22Rv1 (cell line): ENCODE data around the gene MBLAC2.

Source experiments
- H3K27ac ChIP-seq: fragments of 450-650 bp; 2 replicates; pipeline ENCODE4 v1.5.1; 2017
- ZFX ChIP-seq: fragments of 450-650 bp; IDR thresholded peaks from 2 replicates; pipeline ENCODE4 v1.6.1; 2017; ENCODE audit warnings: antibody characterized with exemption, borderline replicate concordance
- TF ChIP-seq, protein P1 (sequence below): fragments of 450-650 bp; IDR thresholded peaks from 2 replicates; pipeline ENCODE4 v1.5.1; 2017; ENCODE audit warnings: mild to moderate bottlenecking

The MBLAC2 gene

GRCh38 chr5:90480699-90481098, 6.1 kb upstream of the MBLAC2 start:
- TF ChIP-seq ZFX: no peak
- TF ChIP-seq, protein P1, sequence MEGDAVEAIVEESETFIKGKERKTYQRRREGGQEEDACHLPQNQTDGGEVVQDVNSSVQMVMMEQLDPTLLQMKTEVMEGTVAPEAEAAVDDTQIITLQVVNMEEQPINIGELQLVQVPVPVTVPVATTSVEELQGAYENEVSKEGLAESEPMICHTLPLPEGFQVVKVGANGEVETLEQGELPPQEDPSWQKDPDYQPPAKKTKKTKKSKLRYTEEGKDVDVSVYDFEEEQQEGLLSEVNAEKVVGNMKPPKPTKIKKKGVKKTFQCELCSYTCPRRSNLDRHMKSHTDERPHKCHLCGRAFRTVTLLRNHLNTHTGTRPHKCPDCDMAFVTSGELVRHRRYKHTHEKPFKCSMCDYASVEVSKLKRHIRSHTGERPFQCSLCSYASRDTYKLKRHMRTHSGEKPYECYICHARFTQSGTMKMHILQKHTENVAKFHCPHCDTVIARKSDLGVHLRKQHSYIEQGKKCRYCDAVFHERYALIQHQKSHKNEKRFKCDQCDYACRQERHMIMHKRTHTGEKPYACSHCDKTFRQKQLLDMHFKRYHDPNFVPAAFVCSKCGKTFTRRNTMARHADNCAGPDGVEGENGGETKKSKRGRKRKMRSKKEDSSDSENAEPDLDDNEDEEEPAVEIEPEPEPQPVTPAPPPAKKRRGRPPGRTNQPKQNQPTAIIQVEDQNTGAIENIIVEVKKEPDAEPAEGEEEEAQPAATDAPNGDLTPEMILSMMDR: no peak

GRCh38 chr5:90479611-90480385, 5.2 kb upstream of the MBLAC2 start:
- H3K27ac ChIP-seq: no peak overlapping the region
- TF ChIP-seq, protein P1: no peak

More at GRCh38 chr5:90480699-90481098, 6.1 kb upstream of the MBLAC2 start:
- H3K27ac ChIP-seq: no peak overlapping the region

GRCh38 chr5:90477621-90478215, 3.1 kb upstream of the MBLAC2 start:
- H3K27ac ChIP-seq: no peak overlapping the region
- no peak for TF ChIP-seq ZFX

- TF ChIP-seq, protein P1: no peak
- TF ChIP-seq ZFX: no peak
- no peak overlapping the region for H3K27ac ChIP-seq
Observed at GRCh38 chr5:90477073-90477472, 2.5 kb upstream of the MBLAC2 start.

DNA sequence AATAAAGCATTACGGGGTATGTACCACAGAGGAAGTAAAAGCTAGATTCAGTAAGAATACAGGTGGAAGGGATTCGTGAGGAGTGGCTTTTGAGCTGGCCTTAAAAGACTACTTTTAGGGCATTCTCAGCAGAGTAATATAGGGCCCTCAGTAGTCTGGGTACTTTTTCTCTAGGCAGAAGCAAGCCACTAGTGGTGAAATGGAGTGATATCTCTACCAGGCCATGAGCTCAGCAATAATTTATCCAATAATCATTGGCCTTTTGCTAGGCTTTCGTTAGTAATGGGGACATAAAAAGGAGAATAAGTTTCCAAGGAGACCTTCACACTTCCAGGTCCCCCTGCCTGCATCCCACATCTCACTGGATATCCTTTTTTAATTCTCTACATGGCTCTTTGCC, 1.8 kb upstream of the MBLAC2 start:
- H3K27ac ChIP-seq: no peak overlapping the region
- TF ChIP-seq, protein P1: no peak
- TF ChIP-seq ZFX: no peak

GRCh38 chr5:90475436-90475980, 937 bp upstream of the MBLAC2 start:
- TF ChIP-seq, protein P1: no peak
- no peak for TF ChIP-seq ZFX
- H3K27ac ChIP-seq: no peak overlapping the region

DNA sequence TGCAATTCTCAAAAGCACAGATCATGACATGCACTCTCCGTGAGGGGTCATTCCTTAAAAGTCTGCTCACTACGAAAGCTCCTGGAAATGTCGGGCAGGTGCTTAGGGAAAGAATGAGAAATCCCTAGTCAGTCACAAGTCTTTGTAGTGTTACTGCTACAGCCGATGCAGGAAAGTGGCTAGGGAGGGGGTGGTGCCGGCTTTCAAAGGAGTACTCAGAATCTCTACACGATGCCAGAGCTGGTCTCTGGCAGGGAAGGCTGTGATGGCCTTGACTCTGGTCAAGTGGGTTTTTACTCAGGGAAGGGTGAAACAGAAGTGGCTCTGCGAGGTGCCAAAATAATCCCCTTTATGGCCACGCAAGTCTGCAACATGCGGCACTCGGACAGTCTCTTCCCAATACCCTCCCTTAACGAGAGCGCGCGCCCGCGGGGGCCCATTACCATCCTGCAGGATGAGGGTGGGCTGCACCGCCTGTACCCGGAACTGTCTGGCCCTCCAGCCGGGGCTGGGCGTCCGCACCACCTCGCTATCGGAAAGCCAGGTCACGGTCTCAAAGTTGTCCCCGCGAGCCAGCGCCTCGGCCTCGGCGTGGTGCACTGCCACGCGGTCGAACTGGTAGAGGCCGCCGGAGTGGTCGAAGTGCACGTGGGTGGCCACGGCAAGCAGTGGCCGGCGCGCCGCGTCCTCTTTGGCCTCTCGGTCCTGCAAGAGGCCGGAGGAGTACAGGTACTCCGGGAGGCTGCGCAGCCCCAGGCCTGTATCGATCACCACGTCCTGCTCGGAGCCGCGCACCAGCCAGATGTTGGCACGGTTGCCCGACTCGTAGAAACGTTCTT, 956 bp downstream of the MBLAC2 start:
- TF ChIP-seq, protein P1: no peak
- TF ChIP-seq ZFX: no peak
- H3K27ac ChIP-seq: peak overlapping the region; percentile 86
